K562 (cell line): Measurements from ENCODE around the gene IGF2.

ENCODE experiments used
- NCOA4 ChIP-seq: fragments of 450-650 bp; IDR thresholded peaks from 2 replicates; pipeline ENCODE4 v1.6.1; 2018; ENCODE audit warnings: mild to moderate bottlenecking; ENCODE audit not compliant: partially characterized antibody
- POLR2AphosphoS5 ChIP-seq: IDR thresholded peaks from 2 replicates; pipeline ENCODE4 v1.6.1; 2011; ENCODE audit warnings: mild to moderate bottlenecking, low read depth, low read length, moderate library complexity; ENCODE audit not compliant: control insufficient read depth, insufficient read depth
- SPI1 ChIP-seq: IDR thresholded peaks from 2 replicates; pipeline ENCODE4 v1.6.1; 2011; ENCODE audit warnings: low read depth, low read length, control low read depth, borderline replicate concordance
- TF ChIP-seq, protein P1 (sequence below): fragments of 250-450 bp; sonication (Bioruptor Pico); IDR thresholded peaks from 2 replicates; pipeline ENCODE4 v1.8.0; 2022; ENCODE audit warnings: moderate library complexity, mild to moderate bottlenecking, inconsistent platforms

DNA sequence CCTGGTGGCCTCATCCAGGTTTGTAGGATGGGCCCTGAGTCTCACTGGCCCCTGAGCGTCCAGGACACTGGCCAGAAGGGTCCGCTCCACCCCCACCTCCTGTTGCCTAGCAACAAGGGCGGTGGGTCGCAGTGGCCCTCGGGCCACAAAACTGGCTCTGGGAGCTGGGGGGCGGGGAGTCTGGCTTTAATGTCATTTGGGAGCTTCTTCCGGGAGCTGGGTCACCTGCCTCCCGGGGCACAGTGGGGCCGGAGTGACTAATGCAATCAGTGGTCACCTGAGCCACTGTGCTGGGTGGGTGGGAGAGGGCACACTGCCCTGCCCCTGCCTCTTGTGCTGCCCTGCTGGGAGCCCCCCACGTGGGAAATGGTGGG is 29.8 kb upstream of the IGF2 start:
- TF ChIP-seq SPI1 (no peak), POLR2AphosphoS5 (no peak), NCOA4 (no peak)
- TF ChIP-seq, protein P1, sequence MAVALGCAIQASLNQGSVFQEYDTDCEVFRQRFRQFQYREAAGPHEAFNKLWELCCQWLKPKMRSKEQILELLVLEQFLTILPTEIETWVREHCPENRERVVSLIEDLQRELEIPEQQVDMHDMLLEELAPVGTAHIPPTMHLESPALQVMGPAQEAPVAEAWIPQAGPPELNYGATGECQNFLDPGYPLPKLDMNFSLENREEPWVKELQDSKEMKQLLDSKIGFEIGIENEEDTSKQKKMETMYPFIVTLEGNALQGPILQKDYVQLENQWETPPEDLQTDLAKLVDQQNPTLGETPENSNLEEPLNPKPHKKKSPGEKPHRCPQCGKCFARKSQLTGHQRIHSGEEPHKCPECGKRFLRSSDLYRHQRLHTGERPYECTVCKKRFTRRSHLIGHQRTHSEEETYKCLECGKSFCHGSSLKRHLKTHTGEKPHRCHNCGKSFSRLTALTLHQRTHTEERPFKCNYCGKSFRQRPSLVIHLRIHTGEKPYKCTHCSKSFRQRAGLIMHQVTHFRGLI (CRISPR knock-in tag) = no peak
